ENCODE data around the gene UCK1.

- no peak for TF ChIP-seq GABPA (IDR thresholded peaks at IDR 0.05; ENCODE audit: borderline replicate concordance, insufficient read depth, low read length)
- no peak for TF ChIP-seq CTCF (IDR thresholded peaks at IDR 0.05; ENCODE audit: control extremely low read depth in 1 of 3, insufficient read depth in 1 of 3, low read depth in 1 of 3, low read length in 3 of 3)
These were observed 36.7 kb downstream of the UCK1 start for GRCh38 chr9:131494296-131494870.

All from H1 (cell line).